A549 treated with GW870086 at 1 μM for 4 hours (cell line): ENCODE results near the gene TBC1D1. TPM values are rescaled to one million over a fixed set of nuclear protein-coding genes. Genes with fewer than 3 reads are reported as not detected.

Source experiments
- total RNA-seq: library from RNA; stranded (reverse); fragments of 200-300 nt; extraction: Qiagen RNA extraction; gene quantifications from 5 replicates; pipeline ENCODE4 v1.2.3, GENCODE V29; 2022; ENCODE audit warnings: low read depth

Gene TBC1D1, protein sequence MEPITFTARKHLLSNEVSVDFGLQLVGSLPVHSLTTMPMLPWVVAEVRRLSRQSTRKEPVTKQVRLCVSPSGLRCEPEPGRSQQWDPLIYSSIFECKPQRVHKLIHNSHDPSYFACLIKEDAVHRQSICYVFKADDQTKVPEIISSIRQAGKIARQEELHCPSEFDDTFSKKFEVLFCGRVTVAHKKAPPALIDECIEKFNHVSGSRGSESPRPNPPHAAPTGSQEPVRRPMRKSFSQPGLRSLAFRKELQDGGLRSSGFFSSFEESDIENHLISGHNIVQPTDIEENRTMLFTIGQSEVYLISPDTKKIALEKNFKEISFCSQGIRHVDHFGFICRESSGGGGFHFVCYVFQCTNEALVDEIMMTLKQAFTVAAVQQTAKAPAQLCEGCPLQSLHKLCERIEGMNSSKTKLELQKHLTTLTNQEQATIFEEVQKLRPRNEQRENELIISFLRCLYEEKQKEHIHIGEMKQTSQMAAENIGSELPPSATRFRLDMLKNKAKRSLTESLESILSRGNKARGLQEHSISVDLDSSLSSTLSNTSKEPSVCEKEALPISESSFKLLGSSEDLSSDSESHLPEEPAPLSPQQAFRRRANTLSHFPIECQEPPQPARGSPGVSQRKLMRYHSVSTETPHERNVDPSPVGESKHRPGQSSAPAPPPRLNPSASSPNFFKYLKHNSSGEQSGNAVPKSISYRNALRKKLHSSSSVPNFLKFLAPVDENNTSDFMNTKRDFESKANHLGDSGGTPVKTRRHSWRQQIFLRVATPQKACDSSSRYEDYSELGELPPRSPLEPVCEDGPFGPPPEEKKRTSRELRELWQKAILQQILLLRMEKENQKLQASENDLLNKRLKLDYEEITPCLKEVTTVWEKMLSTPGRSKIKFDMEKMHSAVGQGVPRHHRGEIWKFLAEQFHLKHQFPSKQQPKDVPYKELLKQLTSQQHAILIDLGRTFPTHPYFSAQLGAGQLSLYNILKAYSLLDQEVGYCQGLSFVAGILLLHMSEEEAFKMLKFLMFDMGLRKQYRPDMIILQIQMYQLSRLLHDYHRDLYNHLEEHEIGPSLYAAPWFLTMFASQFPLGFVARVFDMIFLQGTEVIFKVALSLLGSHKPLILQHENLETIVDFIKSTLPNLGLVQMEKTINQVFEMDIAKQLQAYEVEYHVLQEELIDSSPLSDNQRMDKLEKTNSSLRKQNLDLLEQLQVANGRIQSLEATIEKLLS (N-terminal part only)
- total RNA-seq: 20.2 to 27.8 TPM (median 25.9 TPM) in 5 replicates

DNA sequence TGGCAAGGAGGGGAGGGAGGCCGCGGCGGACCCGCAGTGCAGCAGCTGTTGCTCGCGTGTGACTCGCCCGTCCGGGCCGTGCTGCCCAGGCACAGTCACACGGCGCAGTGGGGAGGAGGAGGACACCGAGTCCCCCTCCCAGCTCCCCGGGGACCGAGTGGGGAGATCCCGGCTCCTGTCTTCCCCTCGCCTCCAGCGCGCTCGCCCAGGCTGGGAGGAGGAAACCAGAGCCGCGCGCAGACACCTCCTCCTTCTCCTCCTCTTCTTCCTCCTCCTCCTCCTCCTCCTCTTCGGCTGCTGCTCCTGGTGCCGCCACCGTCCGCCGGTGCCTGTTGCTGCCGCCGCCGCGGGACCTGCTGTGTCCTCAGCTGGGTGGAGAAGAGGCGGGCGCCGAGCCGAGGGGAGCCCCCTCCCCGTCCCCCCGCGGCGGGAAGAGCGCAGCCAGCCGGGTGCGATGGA is at the start of gene TBC1D1:
TBC1D1 (plus strand) TSS at position 284 of the 459 bp plus-strand sequence. CDS start 11,012 bp downstream, outside the sequence.

DNA sequence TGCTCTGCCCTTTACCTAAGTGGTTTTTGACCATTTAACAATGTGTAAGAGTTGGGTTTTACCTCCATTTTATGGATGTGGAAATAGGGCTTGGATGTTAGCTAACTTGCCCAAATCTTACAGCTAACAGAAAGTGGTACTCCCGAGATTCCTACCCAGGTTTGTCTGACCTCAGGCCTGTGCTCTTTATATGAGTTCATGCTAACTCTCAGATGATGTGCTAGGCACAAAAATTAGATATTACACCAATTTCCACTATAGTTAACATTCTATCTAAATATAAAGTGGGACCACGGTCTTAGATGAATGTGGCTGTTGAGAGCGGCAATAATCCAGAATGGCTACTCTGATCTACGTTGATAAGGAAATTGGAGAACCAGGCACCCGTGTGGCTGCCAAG is 69.2 kb downstream of the TBC1D1 start, which contains the start of gene PTTG2:
PTTG2 (plus strand) TSS at position 301 of the 400 bp plus-strand sequence; CDS start at position 338, 37 bp downstream.

Other genes starting within 250 kb of the TBC1D1 start
- 6.9 to 10.3 TPM (median 8.7 TPM) in 5 replicates for gene RELL1, start 204.7 kb upstream of the TBC1D1 start, total RNA-seq
- gene PGM2, start 64.4 kb upstream of the TBC1D1 start, total RNA-seq: 15.0 to 17.1 TPM (median 16.3 TPM) in 5 replicates
- not detected in 5 replicates for gene PTTG2, start 69.3 kb downstream of the TBC1D1 start, total RNA-seq